Immature natural killer cell (primary cell): ENCODE data around the gene DHRS12. TPM values are rescaled to one million over a fixed set of nuclear protein-coding genes. Genes with fewer than 3 reads are reported as not detected.

Experiments used
- DNase-seq, 3 donors: peaks; one replicate each; pipeline ENCODE4 v3.0.0; 2022; ENCODE audit warnings: mixed read lengths in 1 of 3
- H3K27ac Mint-ChIP-seq, 6 donors: one replicate each; pipeline ENCODE4 v1.8.0; 2020; ENCODE audit warnings: mixed read lengths in 6 of 6, mild to moderate bottlenecking in 5 of 6, inconsistent platforms in 4 of 6, moderate library complexity in 3 of 6
- H3K27me3 Mint-ChIP-seq, 3 donors: one replicate each; pipeline ENCODE4 v1.8.0; 2020 to 2021; ENCODE audit warnings: low read depth in 3 of 3, mild to moderate bottlenecking in 3 of 3, mixed read lengths in 3 of 3, moderate library complexity in 3 of 3, inconsistent platforms in 1 of 3
- H3K36me3 Mint-ChIP-seq, 3 donors: one replicate each; pipeline ENCODE4 v1.8.0; 2020; ENCODE audit warnings: mixed read lengths in 3 of 3, inconsistent platforms in 2 of 3, mild to moderate bottlenecking in 2 of 3
- H3K4me1 Mint-ChIP-seq, 2 donors: one replicate each; pipeline ENCODE4 v1.8.0; 2020; ENCODE audit warnings: inconsistent platforms in 2 of 2, mild to moderate bottlenecking in 2 of 2, mixed read lengths in 2 of 2, moderate library complexity in 1 of 2
- H3K4me3 Mint-ChIP-seq, 5 donors: one replicate each; pipeline ENCODE4 v1.8.0; 2020; ENCODE audit warnings: mild to moderate bottlenecking in 5 of 5, mixed read lengths in 5 of 5, inconsistent platforms in 3 of 5, moderate library complexity in 3 of 5
- H3K9me3 Mint-ChIP-seq, 6 donors: one replicate each; pipeline ENCODE4 v1.8.0; 2020; ENCODE audit warnings: mild to moderate bottlenecking in 6 of 6, mixed read lengths in 6 of 6, inconsistent platforms in 4 of 6, moderate library complexity in 3 of 6
- polyA plus RNA-seq, 3 donors: library from polyadenylated mRNA; unstranded; fragments of 300-500 nt; fragmentation: Illumina TruSeq; gene quantifications; one replicate each; pipeline ENCODE4 v1.2.3, GENCODE V29; 2021

DHRS12 gene
- polyA plus RNA-seq, 3 donors from 2014 or later: 9.7 to 11.4 (median 11.3) TPM

GRCh38 chr13:51797664-51798488, 6.1 kb downstream of the DHRS12 start:
- Mint-ChIP-seq H3K4me1 (peaks cover 15 to 16% of the 10 kb centered on the region in 2 donors), H3K27me3 (peaks cover 6 to 10% (median 9%) of the 10 kb centered on the region in 3 donors), H3K36me3 (peaks cover 3 to 10% (median 8%) of the 10 kb centered on the region in 3 donors), H3K27ac (peak overlapping the region in 4 of 6 donors; percentile 48 to 83 (median 56)), H3K4me3 (no peak overlapping the region), H3K9me3 (no peaks in the 10 kb centered on the region)
- peak; percentile 45 to 57 (median 52) for DNase-seq

GRCh38 chr13:51796546-51796945, 7.4 kb downstream of the DHRS12 start:
- DNase-seq: no peak
- Mint-ChIP-seq H3K27ac (peak overlapping the region in 2 of 6 donors; percentile 45 to 49), H3K27me3 (peaks cover 0 to 2% (median 0%) of the 10 kb centered on the region in 3 donors), H3K4me3 (no peak overlapping the region), H3K36me3 (peaks cover 0 to 11% (median 10%) of the 10 kb centered on the region in 3 donors), H3K4me1 (peaks cover 3 to 4% of the 10 kb centered on the region in 2 donors), H3K9me3 (no peaks in the 10 kb centered on the region)

GRCh38 chr13:51795419-51795818, 8.5 kb downstream of the DHRS12 start:
- Mint-ChIP-seq H3K9me3 (no peaks in the 10 kb centered on the region), H3K27ac (peak overlapping the region in 3 of 6 donors; percentile 25 to 81 (median 62)), H3K36me3 (peaks cover 0 to 15% (median 10%) of the 10 kb centered on the region in 3 donors), H3K4me1 (no peaks in the 10 kb centered on the region), H3K27me3 (peaks cover 0 to 5% (median 0%) of the 10 kb centered on the region in 3 donors), H3K4me3 (no peak overlapping the region)
- no peak for DNase-seq

GRCh38 chr13:51794964-51795363, 9.0 kb downstream of the DHRS12 start:
- no peaks in the 10 kb centered on the region for H3K4me1 Mint-ChIP-seq
- peak overlapping the region in 1 of 6 donors; percentile 42 for H3K27ac Mint-ChIP-seq
- H3K4me3 Mint-ChIP-seq: no peak overlapping the region
- H3K9me3 Mint-ChIP-seq: no peaks in the 10 kb centered on the region
- H3K36me3 Mint-ChIP-seq: peaks cover 2 to 15% (median 10%) of the 10 kb centered on the region in 3 donors
- peaks cover 0 to 3% (median 0%) of the 10 kb centered on the region in 3 donors for H3K27me3 Mint-ChIP-seq
- DNase-seq: no peak

GRCh38 chr13:51793570-51794271, 10.2 kb downstream of the DHRS12 start:
- no peak overlapping the region for H3K4me3 Mint-ChIP-seq
- H3K9me3 Mint-ChIP-seq: no peaks in the 10 kb centered on the region
- no peaks in the 10 kb centered on the region for H3K4me1 Mint-ChIP-seq
- H3K36me3 Mint-ChIP-seq: peaks cover 8 to 20% (median 17%) of the 10 kb centered on the region in 3 donors
- H3K27ac Mint-ChIP-seq: peak overlapping the region in 4 of 6 donors; percentile 10 to 53 (median 35)
- DNase-seq: no peak
- H3K27me3 Mint-ChIP-seq: peaks cover 0 to 3% (median 0%) of the 10 kb centered on the region in 3 donors

GRCh38 chr13:51786425-51787265, 17.3 kb downstream of the DHRS12 start:
- no peaks in the 10 kb centered on the region for H3K9me3 Mint-ChIP-seq
- DNase-seq: no peak
- peaks cover 7 to 9% (median 8%) of the 10 kb centered on the region in 3 donors for H3K36me3 Mint-ChIP-seq
- peak overlapping the region in 2 of 6 donors; percentile 6 to 61 for H3K27ac Mint-ChIP-seq
- H3K4me1 Mint-ChIP-seq: peaks cover 0 to 7% of the 10 kb centered on the region in 2 donors
- no peak overlapping the region for H3K4me3 Mint-ChIP-seq
- peaks cover 0 to 3% (median 2%) of the 10 kb centered on the region in 3 donors for H3K27me3 Mint-ChIP-seq

- peak; percentile 28 to 39 (median 38) for DNase-seq
- Mint-ChIP-seq H3K9me3 (no peaks in the 10 kb centered on the region), H3K27me3 (peaks cover 0 to 2% (median 2%) of the 10 kb centered on the region in 3 donors), H3K36me3 (peaks cover 7 to 8% (median 8%) of the 10 kb centered on the region in 3 donors), H3K4me1 (peaks cover 0 to 7% of the 10 kb centered on the region in 2 donors), H3K27ac (peak overlapping the region in 4 of 6 donors; percentile 31 to 64 (median 52)), H3K4me3 (no peak overlapping the region)
Measured at GRCh38 chr13:51785712-51786424, 18.1 kb downstream of the DHRS12 start.

- no peak for DNase-seq
- H3K36me3 Mint-ChIP-seq: peaks cover 0 to 4% (median 2%) of the 10 kb centered on the region in 3 donors
- H3K9me3 Mint-ChIP-seq: no peaks in the 10 kb centered on the region
- H3K4me1 Mint-ChIP-seq: peaks cover 0 to 7% of the 10 kb centered on the region in 2 donors
- peak overlapping the region in 3 of 6 donors; percentile 16 to 68 (median 56) for H3K27ac Mint-ChIP-seq
- H3K27me3 Mint-ChIP-seq: peaks cover 0 to 3% (median 2%) of the 10 kb centered on the region in 3 donors
- H3K4me3 Mint-ChIP-seq: no peak overlapping the region
Measured at GRCh38 chr13:51784097-51784496, 19.9 kb downstream of the DHRS12 start.

GRCh38 chr13:51783428-51784094, 20.4 kb downstream of the DHRS12 start:
- Mint-ChIP-seq H3K27me3 (peaks cover 0 to 3% (median 2%) of the 10 kb centered on the region in 3 donors), H3K9me3 (no peaks in the 10 kb centered on the region), H3K36me3 (peaks cover 0 to 3% (median 0%) of the 10 kb centered on the region in 3 donors), H3K4me3 (no peak overlapping the region), H3K4me1 (peaks cover under 1 to 7% of the 10 kb centered on the region in 2 donors), H3K27ac (peak overlapping the region in 3 of 6 donors; percentile 16 to 69 (median 56))
- DNase-seq: no peak

- no peak overlapping the region for H3K4me3 Mint-ChIP-seq
- DNase-seq: no peak
- peaks cover 0 to 7% (median 5%) of the 10 kb centered on the region in 3 donors for H3K27me3 Mint-ChIP-seq
- H3K27ac Mint-ChIP-seq: peak overlapping the region in 2 of 6 donors; percentile 9 to 56
- H3K9me3 Mint-ChIP-seq: no peaks in the 10 kb centered on the region
- peaks cover 11 to 13% of the 10 kb centered on the region in 2 donors for H3K4me1 Mint-ChIP-seq
- H3K36me3 Mint-ChIP-seq: peaks cover 0 to 3% (median 0%) of the 10 kb centered on the region in 3 donors
Measured at GRCh38 chr13:51782026-51782710, 21.8 kb downstream of the DHRS12 start.

GRCh38 chr13:51781246-51782022, 22.5 kb downstream of the DHRS12 start:
- H3K27ac Mint-ChIP-seq: peak overlapping the region in 3 of 6 donors; percentile 9 to 56 (median 51)
- peaks cover 4 to 7% (median 6%) of the 10 kb centered on the region in 3 donors for H3K27me3 Mint-ChIP-seq
- no peaks in the 10 kb centered on the region for H3K9me3 Mint-ChIP-seq
- no peak overlapping the region for H3K4me3 Mint-ChIP-seq
- DNase-seq: no peak
- H3K36me3 Mint-ChIP-seq: peaks cover 0 to 3% (median 0%) of the 10 kb centered on the region in 3 donors
- H3K4me1 Mint-ChIP-seq: peaks cover 10 to 13% of the 10 kb centered on the region in 2 donors
